Upper lobe of left lung (tissue), 4 donors: Measurements from ENCODE around the gene APC2.

Source experiments
- CTCF ChIP-seq, 6 experiments: fragments of 450-650 bp in 4 of 6; fragments of 200-600 bp in 2 of 6; sonication (generic) in 2 of 6; IDR thresholded peaks; one replicate each; pipeline ENCODE4 v1.5.1; 2016 to 2019; ENCODE audit warnings: antibody characterized with exemption in 6 of 6
- EP300 ChIP-seq, 4 donors: sonication (generic); formaldehyde crosslinking; IDR thresholded peaks; one replicate each; pipeline ENCODE4 v1.5.1; 2017; ENCODE audit warnings: antibody characterized with exemption in 4 of 4, control low read depth in 2 of 4
- POLR2A ChIP-seq, 4 donors: fragments of 450-650 bp; IDR thresholded peaks; one replicate each; pipeline ENCODE4 v1.5.1; 2016 to 2017; ENCODE audit warnings: antibody characterized with exemption in 4 of 4, mild to moderate bottlenecking in 2 of 4
- POLR2AphosphoS5 ChIP-seq, 2 donors: sonication (generic); formaldehyde crosslinking; IDR thresholded peaks; one replicate each; pipeline ENCODE4 v1.5.1; 2017; ENCODE audit warnings: antibody characterized with exemption in 2 of 2

DNA sequence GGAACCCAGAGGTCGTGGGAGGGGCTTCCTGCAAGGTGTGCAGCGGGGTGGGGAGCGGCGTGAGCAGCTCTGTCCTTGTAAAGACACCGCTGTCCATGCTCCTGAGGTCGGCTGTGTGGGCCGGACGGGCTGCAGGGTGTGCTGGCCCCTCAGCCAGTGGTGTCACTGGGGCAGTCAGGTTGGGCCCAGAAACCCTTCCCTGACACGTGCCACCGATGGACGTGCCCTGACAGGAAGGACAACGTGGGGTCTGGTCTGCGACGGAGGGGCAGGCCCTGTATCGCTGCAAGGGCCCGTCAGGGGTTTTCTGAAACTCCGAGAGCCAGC lies 15.9 kb upstream of the APC2 start:
- TF ChIP-seq CTCF (IDR thresholded peaks at IDR 0.05) (no peak), POLR2A (IDR thresholded peaks at IDR 0.05) (no peak), POLR2AphosphoS5 (IDR thresholded peaks at IDR 0.05) (no peak), EP300 (IDR thresholded peaks at IDR 0.05) (no peak)
